Measurements from ENCODE around the gene ARMC12. TPM values are rescaled to one million over a fixed set of nuclear protein-coding genes. Genes with fewer than 3 reads are reported as not detected.

ARMC12 gene
- total and polyA plus RNA-seq, 4 experiments from 2014 or later, result 0.28 to 1.3 (median 0.69) TPM; not detected in 1

GRCh38 chr6:35708585-35708984 lies 28.2 kb upstream of the ARMC12 start:
- Mint-ChIP-seq H3K4me3 (no peak overlapping the region), H3K4me1 (peaks cover 6 to 17% (median 13%) of the 10 kb centered on the region in 4 donors), H3K36me3 (no peaks in the 10 kb centered on the region), H3K9me3 (peaks cover 0 to 6% (median 1%) of the 10 kb centered on the region in 8 donors), H3K27me3 (no peaks in the 10 kb centered on the region), H3K27ac (peak overlapping the region in 1 of 7 donors; percentile 36)
- H3K4me3 ChIP-seq (ENCODE audit: low read length in 2 of 2), result no peak overlapping the region
- no peaks in the 10 kb centered on the region for H3K9me3 ChIP-seq (ENCODE audit: control insufficient read depth in 1 of 2, low read length in 2 of 2)
- H3K36me3 ChIP-seq (ENCODE audit: insufficient read depth, low read length), result no peaks in the 10 kb centered on the region
- intact Hi-C loops (cut with micrococcal nuclease), result no loop called here
- H3K27ac ChIP-seq (ENCODE audit: low read depth, low read length), result no peak overlapping the region
- ChIA-PET CTCF (ENCODE audit: partially characterized antibody) (no interaction called here), POLR2A (ENCODE audit: partially characterized antibody) (no interaction called here)
- no peaks in the 10 kb centered on the region for H3K27me3 ChIP-seq (ENCODE audit: insufficient read depth, low read length)
- H3K4me1 ChIP-seq (ENCODE audit: insufficient read depth, low read length), result peaks cover 5% of the 10 kb centered on the region
- DNase-seq, result no peak

GRCh38 chr6:35710241-35710847 lies 26.5 kb upstream of the ARMC12 start:
- Histone ChIP-seq H3K4me3 (ENCODE audit: low read length in 2 of 2) (no peak overlapping the region), H3K27ac (ENCODE audit: low read depth, low read length) (no peak overlapping the region), H3K36me3 (ENCODE audit: insufficient read depth, low read length) (no peaks in the 10 kb centered on the region), H3K4me1 (ENCODE audit: insufficient read depth, low read length) (peaks cover 5% of the 10 kb centered on the region), H3K27me3 (ENCODE audit: insufficient read depth, low read length) (no peaks in the 10 kb centered on the region), H3K9me3 (ENCODE audit: control insufficient read depth in 1 of 2, low read length in 2 of 2) (no peaks in the 10 kb centered on the region)
- Mint-ChIP-seq H3K4me1 (peaks cover 8 to 21% (median 16%) of the 10 kb centered on the region in 4 donors), H3K27me3 (no peaks in the 10 kb centered on the region), H3K36me3 (no peaks in the 10 kb centered on the region), H3K4me3 (peak overlapping the region in 2 of 8 donors; percentile 16 to 24), H3K9me3 (peaks cover 0 to 6% (median 0%) of the 10 kb centered on the region in 8 donors), H3K27ac (peak overlapping the region in 3 of 7 donors; percentile 25 to 48 (median 47))
- POLR2A ChIA-PET (ENCODE audit: partially characterized antibody), result interaction anchor here (1.3 to 2.1 kb wide), 3 partner anchors 8 to 21 kb away, joined by 3 to 9 read pairs (median 3); partner anchors contain the start of gene FKBP5
- DNase-seq, result peak in 3 of 5 donors; percentile 31 to 65 (median 36)
- CTCF ChIA-PET (ENCODE audit: partially characterized antibody), result interaction anchor here (0.7 to 1.3 kb wide), 3 partner anchors 9 to 87 kb away, joined by 3 to 4 read pairs (median 3); no protein-coding TSS in a partner anchor
- intact Hi-C loops (cut with micrococcal nuclease), result no loop called here

- H3K36me3 ChIP-seq (ENCODE audit: insufficient read depth, low read length), result no peaks in the 10 kb centered on the region
- H3K27me3 Mint-ChIP-seq, result no peaks in the 10 kb centered on the region
- no peak overlapping the region for H3K27ac Mint-ChIP-seq
- no peaks in the 10 kb centered on the region for H3K27me3 ChIP-seq (ENCODE audit: insufficient read depth, low read length)
- peaks cover 9% of the 10 kb centered on the region for H3K4me1 ChIP-seq (ENCODE audit: insufficient read depth, low read length)
- no peaks in the 10 kb centered on the region for H3K9me3 ChIP-seq (ENCODE audit: control insufficient read depth in 1 of 2, low read length in 2 of 2)
- ChIA-PET CTCF (ENCODE audit: partially characterized antibody) (no interaction called here), POLR2A (ENCODE audit: partially characterized antibody) (interaction anchor here (1.1 to 1.5 kb wide), 2 partner anchors 23 to 31 kb away, joined by 3 read pairs; partner anchors contain the start of gene FKBP5)
- intact Hi-C loops (cut with micrococcal nuclease), result no loop called here
- H3K36me3 Mint-ChIP-seq, result no peaks in the 10 kb centered on the region
- H3K4me3 Mint-ChIP-seq, result no peak overlapping the region
- no peak overlapping the region for H3K27ac ChIP-seq (ENCODE audit: low read depth, low read length)
- peaks cover 0 to 6% (median 0%) of the 10 kb centered on the region in 8 donors for H3K9me3 Mint-ChIP-seq
- peaks cover 13 to 34% (median 27%) of the 10 kb centered on the region in 4 donors for H3K4me1 Mint-ChIP-seq
- no peak for DNase-seq
- no peak overlapping the region for H3K4me3 ChIP-seq (ENCODE audit: low read length in 2 of 2)
These were observed 25.1 kb upstream of the ARMC12 start for GRCh38 chr6:35711731-35712130.

- H3K27me3 Mint-ChIP-seq, result no peaks in the 10 kb centered on the region
- Histone ChIP-seq H3K4me3 (ENCODE audit: low read length in 2 of 2) (no peak overlapping the region), H3K36me3 (ENCODE audit: insufficient read depth, low read length) (no peaks in the 10 kb centered on the region), H3K27me3 (ENCODE audit: insufficient read depth, low read length) (no peaks in the 10 kb centered on the region), H3K4me1 (ENCODE audit: insufficient read depth, low read length) (peaks cover 23% of the 10 kb centered on the region), H3K9me3 (ENCODE audit: control insufficient read depth in 1 of 2, low read length in 2 of 2) (no peaks in the 10 kb centered on the region), H3K27ac (ENCODE audit: low read depth, low read length) (no peak overlapping the region)
- H3K36me3 Mint-ChIP-seq, result no peaks in the 10 kb centered on the region
- peak overlapping the region in 1 of 8 donors; percentile 33 for H3K4me3 Mint-ChIP-seq
- ChIA-PET CTCF (ENCODE audit: partially characterized antibody) (interaction anchor here (0.7 to 1.0 kb wide), 2 partner anchors 118 to 345 kb away, joined by 3 read pairs; no protein-coding TSS in a partner anchor), POLR2A (ENCODE audit: partially characterized antibody) (interaction anchor here (1.1 to 2.0 kb wide), 3 partner anchors 14 to 19 kb away, joined by 3 to 6 read pairs (median 6); no protein-coding TSS in a partner anchor)
- peaks cover 0 to 6% (median 0%) of the 10 kb centered on the region in 8 donors for H3K9me3 Mint-ChIP-seq
- DNase-seq, result no peak
- H3K27ac Mint-ChIP-seq, result peak overlapping the region in 1 of 7 donors; percentile 44
- peaks cover 27 to 49% (median 40%) of the 10 kb centered on the region in 4 donors for H3K4me1 Mint-ChIP-seq
- intact Hi-C loops (cut with micrococcal nuclease), result no loop called here
These were observed 23.6 kb upstream of the ARMC12 start for GRCh38 chr6:35713006-35713767.

GRCh38 chr6:35716798-35717197 lies 20.0 kb upstream of the ARMC12 start:
- peaks cover 49% of the 10 kb centered on the region for H3K4me1 ChIP-seq (ENCODE audit: insufficient read depth, low read length)
- POLR2A ChIA-PET (ENCODE audit: partially characterized antibody), result interaction anchor here (0.8 to 6.4 kb wide), 3 partner anchors 13 to 29 kb away, joined by 3 to 69 read pairs (median 6); partner anchors contain the start of gene ARMC12
- H3K9me3 Mint-ChIP-seq, result peaks cover 0 to 5% (median 0%) of the 10 kb centered on the region in 8 donors

GRCh38 chr6:35717449-35718374 lies 19.1 kb upstream of the ARMC12 start:
- peaks cover 0 to 5% (median 0%) of the 10 kb centered on the region in 8 donors for H3K9me3 Mint-ChIP-seq
- H3K4me3 ChIP-seq (ENCODE audit: low read length in 2 of 2), result no peak overlapping the region
- H3K9me3 ChIP-seq (ENCODE audit: control insufficient read depth in 1 of 2, low read length in 2 of 2), result no peaks in the 10 kb centered on the region
- peak overlapping the region; percentile 13 for H3K27ac ChIP-seq (ENCODE audit: low read depth, low read length)
- H3K27me3 ChIP-seq (ENCODE audit: insufficient read depth, low read length), result no peaks in the 10 kb centered on the region
- no peaks in the 10 kb centered on the region for H3K36me3 Mint-ChIP-seq
- no peaks in the 10 kb centered on the region for H3K27me3 Mint-ChIP-seq
- H3K4me1 ChIP-seq (ENCODE audit: insufficient read depth, low read length), result peaks cover 49% of the 10 kb centered on the region
- intact Hi-C loops (cut with micrococcal nuclease), result no loop called here
- H3K4me3 Mint-ChIP-seq, result peak overlapping the region in 7 of 8 donors; percentile 51 to 83 (median 62)
- H3K27ac Mint-ChIP-seq, result peak overlapping the region; percentile 25 to 84 (median 79)
- POLR2A ChIA-PET (ENCODE audit: partially characterized antibody), result interaction anchor here (1.2 to 6.4 kb wide), 6 partner anchors 8 to 116 kb away, joined by 3 to 69 read pairs (median 4); partner anchors contain the start of gene ARMC12
- CTCF ChIA-PET (ENCODE audit: partially characterized antibody), result interaction anchor here (1.2 to 4.0 kb wide), 3 partner anchors 9 to 44 kb away, joined by 3 to 27 read pairs (median 5); partner anchors contain the start of gene ARMC12
- H3K4me1 Mint-ChIP-seq, result peaks cover 54 to 78% (median 58%) of the 10 kb centered on the region in 4 donors
- DNase-seq, result no peak
- H3K36me3 ChIP-seq (ENCODE audit: insufficient read depth, low read length), result no peaks in the 10 kb centered on the region

More at GRCh38 chr6:35716798-35717197, 20.0 kb upstream of the ARMC12 start:
- Mint-ChIP-seq H3K4me1 (peaks cover 50 to 69% (median 57%) of the 10 kb centered on the region in 4 donors), H3K36me3 (no peaks in the 10 kb centered on the region), H3K27ac (peak overlapping the region in 1 of 7 donors; percentile 81), H3K4me3 (no peak overlapping the region), H3K27me3 (no peaks in the 10 kb centered on the region)
- H3K9me3 ChIP-seq (ENCODE audit: control insufficient read depth in 1 of 2, low read length in 2 of 2), result no peaks in the 10 kb centered on the region
- intact Hi-C loops (cut with micrococcal nuclease), result loop anchor here (1.0 kb wide), 1 partner anchor 20 kb away; no protein-coding TSS in a partner anchor
- CTCF ChIA-PET (ENCODE audit: partially characterized antibody), result interaction anchor here (0.7 to 4.0 kb wide), 3 partner anchors 9 to 20 kb away, joined by 3 to 27 read pairs (median 5); partner anchors contain the start of gene ARMC12
- no peak for DNase-seq
- H3K27me3 ChIP-seq (ENCODE audit: insufficient read depth, low read length), result no peaks in the 10 kb centered on the region
- no peaks in the 10 kb centered on the region for H3K36me3 ChIP-seq (ENCODE audit: insufficient read depth, low read length)
- no peak overlapping the region for H3K4me3 ChIP-seq (ENCODE audit: low read length in 2 of 2)
- no peak overlapping the region for H3K27ac ChIP-seq (ENCODE audit: low read depth, low read length)
